AML-193 (cell line): ENCODE data around the gene CD79B.
"Not testable (repeated sequence)": the region's sequence is repeated elsewhere in the genome, so short reads cannot be mapped to it uniquely, and the experiment has no call there.

Experiments
- DNase-seq, 2 experiments: peaks; one replicate each; lab custom pipeline; 2025; lab: John Stamatoyannopoulos, UW

CD79B gene

DNA sequence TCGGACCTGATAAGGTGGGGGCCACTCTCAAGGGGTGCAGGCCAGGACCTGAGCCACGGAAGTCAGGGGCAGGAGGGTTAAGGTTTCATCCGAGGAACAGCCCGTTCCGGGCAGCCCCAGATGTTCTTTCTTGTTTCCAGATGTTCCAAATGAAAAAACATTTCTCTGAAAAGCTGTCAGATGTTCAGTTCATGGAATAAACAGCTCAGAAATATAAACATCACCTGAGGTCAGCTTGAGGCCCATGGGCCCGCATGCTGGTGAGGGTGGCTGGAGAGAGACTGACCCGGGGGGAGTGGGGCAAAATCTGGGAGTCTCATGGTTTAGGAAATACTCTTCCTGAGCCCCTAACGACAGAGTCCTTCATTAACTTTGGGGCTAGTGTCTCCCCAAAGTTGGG, 1.5 kb upstream of the CD79B start:
- no peak for DNase-seq

DNA sequence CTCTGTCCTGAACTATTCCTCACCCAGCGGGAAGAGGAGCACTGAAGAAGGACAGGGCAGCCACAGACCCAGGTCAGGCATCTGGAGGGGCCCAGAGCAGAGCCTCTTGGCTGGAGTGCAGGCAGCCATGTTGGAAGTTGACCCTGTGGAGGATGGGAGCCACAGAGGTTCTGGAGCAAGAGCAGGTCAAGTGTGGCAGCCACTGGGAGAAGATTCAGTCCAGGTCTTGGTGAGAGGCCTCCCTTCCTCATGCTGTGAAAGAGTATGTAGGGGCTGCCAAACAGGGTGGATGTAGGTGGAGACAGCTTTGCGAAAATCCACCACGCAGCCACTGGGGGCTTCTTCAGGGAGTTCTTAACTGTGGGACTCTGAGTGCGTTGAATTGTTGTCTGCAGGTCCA, 590 bp upstream of the CD79B start:
- no peak for DNase-seq

GRCh38 chr17:63930951-63931575, 1.1 kb downstream of the CD79B start:
- DNase-seq: no peak

GRCh38 chr17:63929860-63930766, 2.0 kb downstream of the CD79B start:
- no peak for DNase-seq

- no peak for DNase-seq
Observed at GRCh38 chr17:63928966-63929695, 3.0 kb downstream of the CD79B start.

DNA sequence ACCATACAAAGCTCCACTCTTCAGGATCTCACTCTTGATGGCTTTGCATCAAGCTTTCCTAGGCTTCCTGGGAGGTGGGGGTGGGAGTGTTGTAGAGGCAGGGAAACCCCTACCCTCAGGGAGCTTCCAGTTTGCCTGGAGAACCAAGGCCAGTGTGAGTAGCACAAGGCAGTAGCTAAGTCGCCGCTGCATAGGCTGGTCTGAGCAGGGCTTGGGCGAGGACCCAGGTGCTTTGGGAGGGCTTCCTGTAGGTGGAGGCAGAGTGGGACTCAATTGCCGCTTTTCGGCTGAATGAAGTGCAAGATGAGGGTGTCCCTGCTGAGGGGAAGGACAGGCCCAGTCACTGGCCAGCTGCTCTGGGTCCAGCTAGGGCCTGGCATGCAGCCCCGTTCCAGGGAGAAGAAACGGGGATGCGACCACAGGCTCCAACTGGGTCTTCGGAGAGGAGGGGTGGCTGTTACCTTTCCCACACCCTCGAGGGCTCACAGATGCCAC, 3.9 kb downstream of the CD79B start:
- no peak for DNase-seq

GRCh38 chr17:63927464-63928171, 4.5 kb downstream of the CD79B start:
- no peak for DNase-seq

DNA sequence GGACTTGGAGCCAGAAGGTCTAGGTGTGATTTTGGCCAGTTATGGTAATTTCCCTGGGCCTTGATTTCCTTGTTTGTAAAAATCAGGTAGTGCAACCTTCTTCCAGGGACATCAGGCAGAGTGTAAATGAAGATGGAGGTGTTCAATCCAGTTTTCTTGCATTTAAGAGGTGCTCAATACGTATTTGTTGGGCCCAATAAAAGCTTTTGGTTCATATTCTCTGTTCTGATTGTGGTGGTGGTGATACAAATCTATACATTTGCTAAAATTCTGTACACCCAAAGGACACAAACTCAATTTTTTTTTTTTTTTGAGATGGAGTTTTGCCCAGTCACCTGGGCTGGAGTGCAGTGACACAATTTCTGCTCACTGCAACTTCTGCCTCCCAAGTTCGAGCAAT, 6.0 kb downstream of the CD79B start:
- no peak for DNase-seq

- no peak for DNase-seq
Observed at GRCh38 chr17:63925615-63926014, 6.5 kb downstream of the CD79B start.

DNA sequence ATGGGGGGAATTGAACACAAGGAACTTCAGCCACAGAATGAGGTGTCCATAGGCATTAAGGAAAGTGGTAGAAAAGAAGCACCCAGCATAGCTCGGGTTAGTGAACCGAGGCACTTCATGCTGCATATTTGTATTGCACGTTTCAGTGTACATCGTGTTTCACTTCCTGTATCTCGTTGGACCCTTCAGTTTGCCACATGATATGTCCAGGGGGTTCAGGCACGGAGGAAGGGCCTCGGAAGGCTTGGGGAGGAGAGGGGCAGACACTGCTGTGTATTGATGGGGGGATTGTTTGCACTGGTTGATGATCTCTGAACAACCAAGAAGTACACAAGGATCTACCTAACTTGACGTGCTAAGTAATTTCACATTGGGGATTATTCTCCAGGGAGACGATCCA, 9.7 kb downstream of the CD79B start:
- not testable (repeated sequence) for DNase-seq

- DNase-seq: not testable (repeated sequence)
Observed at GRCh38 chr17:63920779-63921178, 11.4 kb downstream of the CD79B start.

DNA sequence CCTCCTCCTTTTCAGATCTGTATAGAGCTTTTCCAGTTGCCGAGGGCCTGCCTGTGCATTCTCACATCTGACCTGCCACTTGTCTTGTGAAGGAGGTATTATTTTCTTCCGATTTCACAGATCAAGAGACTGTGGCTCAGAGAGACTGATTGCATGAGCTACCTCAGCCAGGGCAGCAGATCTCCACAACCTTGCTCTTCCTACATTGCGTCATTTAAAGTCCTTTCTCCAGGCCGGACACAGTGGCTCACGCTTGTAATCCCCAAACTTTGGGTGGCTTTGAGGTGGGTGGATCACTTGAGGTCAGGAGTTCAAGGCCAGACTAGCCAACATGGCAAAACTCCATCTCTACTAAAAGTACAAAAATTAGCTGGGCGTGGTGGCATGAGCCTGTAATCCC, 12.1 kb downstream of the CD79B start:
- not testable (repeated sequence) for DNase-seq

GRCh38 chr17:63919311-63919723, 12.8 kb downstream of the CD79B start:
- DNase-seq: peak; percentile 51 to 57

DNA sequence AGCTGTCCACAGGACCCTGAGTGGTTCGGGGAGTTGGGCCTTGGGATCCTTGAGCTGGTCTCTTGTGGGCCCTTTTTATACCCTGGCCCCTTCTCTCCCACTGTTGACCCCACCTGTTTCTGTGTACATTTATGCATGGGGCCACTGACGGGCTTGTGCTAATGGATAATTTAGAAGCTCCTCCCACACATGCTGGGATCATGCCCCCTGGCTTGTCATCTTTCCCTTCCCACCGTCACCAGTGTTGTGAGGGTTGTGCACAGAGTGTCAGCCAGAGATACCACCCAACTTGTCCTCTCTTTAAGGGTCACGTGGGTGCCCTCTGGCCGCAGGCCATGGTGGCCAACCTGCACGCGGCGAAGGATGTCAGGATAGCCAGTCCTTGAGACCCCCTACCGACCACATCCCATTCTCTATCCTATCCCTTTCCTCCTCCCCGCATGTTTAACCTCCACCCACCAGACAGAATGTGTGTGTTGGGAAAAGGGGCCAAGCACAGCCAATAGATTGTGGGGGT, 13.3 kb downstream of the CD79B start, which contains the start of gene GH1:
Gene GH1 (minus strand): TSS at position 51 of the 517 bp plus-strand sequence. CDS start 63 bp downstream, outside the sequence.
- not testable (repeated sequence) for DNase-seq

DNA sequence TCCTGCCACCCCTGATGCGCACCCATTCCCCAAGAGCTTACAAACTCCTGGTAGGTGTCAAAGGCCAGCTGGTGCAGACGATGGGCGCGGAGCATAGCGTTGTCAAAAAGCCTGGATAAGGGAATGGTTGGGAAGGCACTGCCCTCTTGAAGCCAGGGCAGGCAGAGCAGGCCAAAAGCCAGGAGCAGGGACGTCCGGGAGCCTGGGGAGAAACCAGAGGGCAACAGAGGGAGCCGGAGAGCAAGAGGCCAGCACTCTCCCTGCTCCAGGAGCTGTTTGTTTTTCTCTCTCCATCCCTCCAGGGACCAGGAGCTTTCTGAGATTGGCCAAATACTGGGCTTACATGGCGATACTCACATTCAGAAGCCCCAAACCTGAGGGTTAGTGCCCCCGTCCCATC, 13.8 kb downstream of the CD79B start:
- DNase-seq: no peak

GRCh38 chr17:63917646-63918045, 14.5 kb downstream of the CD79B start:
- no peak for DNase-seq

DNA sequence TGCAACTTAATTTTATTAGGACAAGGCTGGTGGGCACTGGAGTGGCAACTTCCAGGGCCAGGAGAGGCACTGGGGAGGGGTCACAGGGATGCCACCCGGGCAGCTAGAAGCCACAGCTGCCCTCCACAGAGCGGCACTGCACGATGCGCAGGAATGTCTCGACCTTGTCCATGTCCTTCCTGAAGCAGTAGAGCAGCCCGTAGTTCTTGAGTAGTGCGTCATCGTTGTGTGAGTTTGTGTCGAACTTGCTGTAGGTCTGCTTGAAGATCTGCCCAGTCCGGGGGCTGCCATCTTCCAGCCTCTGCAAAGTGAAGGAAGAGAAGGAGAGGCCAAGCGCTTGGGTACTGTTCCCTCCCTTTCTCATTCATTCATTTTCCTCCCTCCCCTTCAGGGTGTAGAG, 14.9 kb downstream of the CD79B start:
- not testable (repeated sequence) for DNase-seq

DNA sequence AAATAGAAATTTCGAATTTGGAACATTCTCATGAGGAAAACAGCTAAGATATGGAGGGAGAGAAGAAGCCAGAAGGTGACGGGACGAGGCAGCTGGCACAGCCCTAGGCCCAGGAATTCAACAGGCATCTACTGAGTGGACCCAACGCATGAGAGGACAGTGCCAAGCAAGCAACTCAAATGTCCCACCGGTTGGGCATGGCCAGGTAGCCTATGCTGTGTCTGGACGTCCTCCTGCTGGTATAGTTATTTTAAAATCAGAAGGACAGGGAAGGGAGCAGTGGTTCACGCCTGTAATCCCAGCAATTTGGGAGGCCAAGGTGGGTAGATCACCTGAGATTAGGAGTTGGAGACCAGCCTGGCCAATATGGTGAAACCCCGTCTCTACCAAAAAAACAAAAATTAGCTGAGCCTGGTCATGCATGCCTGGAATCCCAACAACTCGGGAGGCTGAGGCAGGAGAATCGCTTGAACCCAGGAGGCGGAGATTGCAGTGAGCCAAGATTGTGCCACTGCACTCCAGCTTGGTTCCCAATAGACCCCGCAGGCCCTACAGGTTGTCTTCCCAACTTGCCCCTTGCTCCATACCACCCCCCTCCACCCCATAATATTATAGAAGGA, 15.5 kb downstream of the CD79B start:
- no peak for DNase-seq

DNA sequence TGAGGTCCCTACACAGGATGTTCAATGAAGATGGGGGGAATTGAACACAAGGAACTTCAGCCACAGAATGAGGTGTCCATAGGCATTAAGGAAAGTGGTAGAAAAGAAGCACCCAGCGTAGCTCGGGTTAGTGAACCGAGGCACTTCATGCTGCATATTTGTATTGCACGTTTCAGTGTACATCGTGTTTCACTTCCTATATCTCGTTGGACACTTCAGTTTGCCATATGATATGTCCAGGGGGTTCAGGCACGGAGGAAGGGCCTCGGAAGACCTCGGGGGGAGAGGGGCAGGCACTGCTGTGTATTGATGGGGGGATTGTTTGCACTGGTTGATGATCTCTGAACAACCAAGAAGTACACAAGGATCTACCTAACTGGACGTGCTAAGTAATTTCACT, 16.4 kb downstream of the CD79B start:
- not testable (repeated sequence) for DNase-seq

GRCh38 chr17:63914471-63914870, 17.7 kb downstream of the CD79B start:
- DNase-seq: no peak

DNA sequence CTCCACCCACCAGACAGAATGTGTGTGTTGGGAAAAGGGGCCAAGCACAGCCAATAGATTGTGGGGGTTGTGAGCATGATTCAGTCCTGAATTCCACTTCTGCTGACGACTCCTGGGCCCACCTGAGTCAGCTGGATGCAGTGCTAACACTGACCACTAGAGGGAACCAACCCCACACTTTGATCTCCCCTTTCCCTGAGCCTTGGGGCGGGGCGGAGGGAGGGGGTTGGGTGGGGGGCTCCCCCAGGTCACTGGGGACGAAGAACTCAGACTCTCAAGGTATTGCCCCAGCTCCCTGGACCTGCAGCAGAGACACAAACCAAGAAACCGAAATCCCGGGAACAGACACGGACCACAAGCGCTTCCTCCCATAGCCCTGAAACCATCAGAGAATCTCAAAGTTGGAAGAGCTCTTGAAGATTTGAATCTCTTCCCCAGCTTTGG, 20.5 kb downstream of the CD79B start:
- no peak for DNase-seq
